ENCODE data around the gene U2AF1.
"Not testable (repeated sequence)": the region's sequence is repeated elsewhere in the genome, so short reads cannot be mapped to it uniquely, and the experiment has no call there.

U2AF1 gene

DNA sequence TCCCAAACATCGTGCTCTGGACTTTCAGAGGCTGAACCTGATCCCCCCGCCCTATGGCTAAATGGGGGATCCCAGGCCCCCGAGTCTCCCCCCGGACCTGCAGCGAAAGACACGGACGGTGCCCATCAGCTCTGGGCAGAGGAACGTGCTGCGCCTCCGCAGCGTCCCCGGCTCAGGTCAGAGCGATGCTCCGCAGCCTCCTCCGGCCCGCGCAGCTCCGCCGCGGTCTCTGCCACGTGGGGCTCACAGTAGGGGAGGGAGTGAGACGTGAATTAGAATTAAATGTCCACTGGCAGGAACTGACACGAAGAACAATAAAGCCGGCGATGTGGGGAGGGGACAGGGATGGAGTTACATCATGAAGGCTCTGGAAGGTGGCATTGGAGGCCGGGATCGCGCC lies 30.7 kb downstream of the U2AF1 start:
- not testable (repeated sequence) for DNase-seq (ENCODE audit: low read depth, low spot score)

DNA sequence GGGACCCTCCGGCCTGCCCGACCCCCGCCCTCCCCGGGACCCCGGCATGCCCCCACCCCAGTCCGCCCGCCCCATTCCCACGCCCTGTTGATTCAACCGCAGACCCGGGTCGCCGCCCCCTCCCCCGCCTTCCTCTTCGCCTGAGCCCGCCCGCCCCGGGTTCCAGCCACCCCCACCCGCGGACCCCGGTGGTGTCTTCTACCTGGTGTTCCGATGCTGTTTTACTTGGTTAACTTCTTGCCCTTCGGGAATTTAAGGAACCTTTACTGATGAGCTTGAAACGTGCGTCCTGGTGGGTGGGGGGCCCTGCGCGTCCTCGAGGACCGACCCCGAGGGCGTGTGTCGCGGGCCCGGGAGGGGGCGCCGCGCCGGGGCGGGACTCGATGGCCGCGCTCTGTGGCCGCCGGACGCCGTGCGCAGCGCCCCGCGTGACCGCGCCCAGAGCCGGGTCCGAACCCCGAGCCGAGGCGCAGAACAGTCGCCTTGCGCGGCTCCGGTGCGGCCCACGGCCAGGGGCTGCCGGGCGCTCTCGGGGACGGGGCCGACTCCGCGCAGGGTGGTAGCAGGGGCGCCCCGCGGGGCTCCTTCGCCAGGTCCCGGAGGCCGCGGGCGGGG lies 31.2 kb downstream of the U2AF1 start:
- DNase-seq (ENCODE audit: low read depth, low spot score), result not testable (repeated sequence)

DNA sequence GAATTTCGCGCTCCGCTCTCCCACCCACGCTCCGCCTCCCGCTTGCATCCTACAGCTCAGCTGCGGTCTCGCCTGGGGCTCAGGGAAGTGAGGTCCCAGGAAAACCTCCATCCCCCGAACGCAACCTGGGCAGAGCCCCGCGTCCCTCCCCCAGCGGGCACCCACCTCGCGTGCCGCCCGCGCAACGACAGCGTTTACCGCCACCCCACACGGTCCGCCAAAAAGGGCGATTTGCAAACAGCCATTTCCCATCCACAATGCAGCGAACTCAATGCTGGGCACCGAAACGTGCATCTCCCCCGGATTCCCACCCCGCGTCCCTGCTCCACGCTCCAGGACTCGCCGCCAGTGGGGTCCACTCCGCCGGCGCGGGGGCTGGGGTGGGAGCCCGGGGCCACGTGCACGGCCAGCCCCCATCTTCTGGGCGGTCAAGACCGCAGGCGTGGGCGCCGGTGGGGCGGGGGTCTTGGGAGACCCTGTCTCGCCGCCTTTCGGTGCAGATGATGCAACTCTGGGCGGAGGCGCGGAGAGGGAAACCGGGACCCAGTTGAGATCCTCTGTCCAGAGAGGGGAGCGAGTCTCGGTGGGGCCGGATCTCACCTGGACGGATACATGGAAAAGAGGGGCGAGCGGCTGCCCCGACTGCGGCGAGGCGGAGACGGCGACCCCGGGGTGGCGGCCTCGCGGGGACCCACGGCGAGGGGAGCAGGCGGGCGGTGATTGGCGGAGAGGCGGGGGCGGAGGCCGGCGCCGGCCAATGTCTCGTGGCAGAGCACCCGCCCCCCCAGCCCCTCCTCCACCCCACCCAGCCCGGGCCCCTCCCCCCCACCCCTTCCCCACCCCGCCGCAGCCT lies 32.0 kb downstream of the U2AF1 start, which contains the start of gene CBS:
Gene CBS, minus strand, starts transcription at position 666 of the 853 bp plus-strand sequence. CDS start 3,642 bp downstream, outside the sequence.
- not testable (repeated sequence) for DNase-seq (ENCODE audit: low read depth, low spot score)

DNA sequence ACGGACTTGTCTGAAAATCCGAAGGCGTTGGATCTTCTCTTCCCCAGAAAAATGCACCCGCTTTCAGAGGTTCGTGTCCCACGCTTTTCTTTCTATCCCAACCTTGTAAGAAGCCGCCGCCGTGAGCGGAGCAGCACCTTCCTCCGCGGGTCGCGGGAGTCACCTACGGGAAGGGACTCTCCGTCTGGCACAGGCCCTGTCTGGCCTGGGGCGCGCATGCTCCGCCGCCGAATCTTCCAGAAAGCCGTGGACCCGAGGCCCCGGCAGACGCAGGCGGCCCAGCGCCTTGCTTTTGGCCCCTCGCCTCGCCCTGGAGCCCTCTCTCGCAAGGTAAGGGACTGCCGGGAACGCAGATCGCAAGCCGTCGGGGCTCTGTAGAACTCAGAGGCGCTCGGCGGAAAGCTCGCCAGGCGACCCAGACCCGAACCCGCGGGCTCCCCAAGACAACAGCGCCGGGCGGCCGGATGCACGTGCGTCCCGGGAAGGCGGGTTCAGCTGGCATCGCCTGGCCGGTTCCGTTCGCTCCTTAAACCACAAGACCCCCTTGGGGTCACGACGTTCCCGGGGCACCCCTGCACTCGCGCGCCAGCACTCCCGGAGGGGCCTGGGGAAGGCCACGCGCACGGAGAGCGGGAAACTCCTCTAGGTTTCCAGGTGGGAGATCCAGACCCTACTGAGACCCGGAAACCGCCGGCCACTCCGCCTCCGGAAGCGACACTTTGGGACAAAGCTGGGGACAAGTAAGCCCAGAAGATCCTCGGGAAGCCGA lies 32.8 kb downstream of the U2AF1 start:
- DNase-seq (ENCODE audit: low read depth, low spot score), result not testable (repeated sequence)

DNA sequence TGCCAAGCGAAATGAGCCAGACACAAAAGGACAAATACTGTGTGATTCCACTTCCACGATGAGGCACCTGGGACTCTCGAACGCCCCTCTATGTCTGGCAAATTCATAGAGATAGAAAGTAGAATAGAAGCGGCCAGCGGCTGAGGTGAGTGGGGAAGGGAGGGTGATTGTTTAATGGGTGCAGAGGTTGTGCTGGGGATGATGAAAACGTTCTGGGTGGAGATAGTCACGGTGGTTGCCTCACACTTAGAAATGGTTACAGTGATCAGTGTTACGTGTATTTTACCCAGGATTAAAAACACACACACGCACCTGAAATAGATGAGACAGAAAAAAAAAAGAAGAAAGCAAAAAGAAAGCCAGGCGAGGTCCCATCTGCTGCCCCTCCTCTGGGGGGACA lies 34.6 kb downstream of the U2AF1 start:
- not testable (repeated sequence) for DNase-seq (ENCODE audit: low read depth, low spot score)

DNA sequence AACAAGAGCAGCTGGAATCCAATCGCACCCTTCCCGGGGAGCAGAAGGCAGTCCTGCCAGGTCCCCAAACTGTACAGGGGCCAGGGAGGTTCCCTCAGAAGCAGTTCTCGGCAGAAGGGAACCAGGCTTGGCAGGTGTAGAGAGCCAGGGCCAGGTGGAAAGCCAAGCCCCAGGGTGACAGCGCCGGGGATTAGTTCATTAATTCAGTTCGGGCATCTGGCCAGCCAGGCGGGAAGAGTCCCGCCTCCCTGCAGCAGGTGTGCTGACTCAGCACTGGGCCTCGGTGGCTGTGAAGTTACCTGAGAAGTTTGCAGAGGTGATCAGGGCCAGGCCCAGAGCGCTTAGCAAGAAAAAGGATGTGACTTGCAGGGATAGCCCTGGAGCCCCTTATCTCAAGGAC lies 37.7 kb downstream of the U2AF1 start:
- not testable (repeated sequence) for DNase-seq (ENCODE audit: low read depth, low spot score)

DNA sequence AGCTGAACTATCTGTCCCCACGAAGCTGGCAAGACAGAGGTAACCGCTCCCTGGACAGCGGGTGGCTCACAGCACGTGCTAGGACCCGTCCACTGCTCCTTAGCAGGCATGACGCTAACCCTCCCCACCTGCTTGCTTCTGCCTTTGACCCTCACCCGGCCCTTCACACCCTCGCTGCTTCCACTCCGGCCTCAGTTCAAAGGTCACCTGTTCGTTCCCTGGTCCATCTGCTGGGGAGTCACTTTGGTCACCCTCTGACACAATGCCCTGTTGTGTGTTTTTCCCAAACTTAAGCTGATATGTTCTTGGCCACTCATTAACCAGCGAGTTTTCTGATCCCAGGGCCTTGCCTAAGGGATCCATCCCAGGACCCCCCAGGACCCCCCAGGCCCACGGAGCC lies 39.3 kb downstream of the U2AF1 start:
- DNase-seq (ENCODE audit: low read depth, low spot score), result not testable (repeated sequence)

DNA sequence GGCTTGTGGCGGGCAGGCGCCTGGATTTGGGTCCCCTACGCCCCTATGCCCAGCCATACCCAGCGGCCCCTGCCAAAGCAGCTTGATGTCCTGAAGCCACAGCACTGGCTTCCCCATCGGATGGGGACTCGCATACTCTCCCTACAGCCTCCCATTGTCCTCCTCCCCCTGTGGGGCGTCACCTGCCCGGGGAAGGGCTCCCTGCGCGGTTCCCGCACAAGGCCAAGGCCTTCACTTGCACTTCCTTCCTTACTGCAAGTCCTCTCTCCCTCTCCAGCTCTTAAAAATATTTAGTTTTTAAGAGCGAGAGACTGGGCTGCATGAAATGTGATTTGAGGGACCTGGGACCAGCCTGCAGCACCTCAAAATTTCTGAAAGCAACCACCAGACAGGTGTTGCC lies 40.7 kb downstream of the U2AF1 start:
- not testable (repeated sequence) for DNase-seq (ENCODE audit: low read depth, low spot score)

DNA sequence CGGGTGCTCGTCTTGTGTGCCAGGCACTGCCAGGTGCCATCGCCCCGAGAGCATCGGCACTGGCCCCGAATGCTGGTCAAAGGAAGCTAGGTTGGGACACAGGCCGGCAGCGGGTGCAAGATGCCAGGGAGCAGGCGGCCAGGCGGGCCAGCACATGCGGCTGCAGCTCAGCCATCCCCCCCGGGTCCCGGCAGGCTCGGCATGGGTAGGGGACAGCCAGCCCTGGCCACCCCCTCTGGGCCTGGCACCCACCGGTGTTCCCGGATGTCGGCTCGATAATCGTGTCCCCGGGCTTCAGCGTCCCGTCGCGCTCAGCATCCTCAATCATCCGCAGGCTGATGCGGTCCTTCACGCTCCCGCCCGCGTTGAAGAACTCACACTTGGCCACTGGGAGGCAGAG lies 41.4 kb downstream of the U2AF1 start:
- not testable (repeated sequence) for DNase-seq (ENCODE audit: low read depth, low spot score)

DNA sequence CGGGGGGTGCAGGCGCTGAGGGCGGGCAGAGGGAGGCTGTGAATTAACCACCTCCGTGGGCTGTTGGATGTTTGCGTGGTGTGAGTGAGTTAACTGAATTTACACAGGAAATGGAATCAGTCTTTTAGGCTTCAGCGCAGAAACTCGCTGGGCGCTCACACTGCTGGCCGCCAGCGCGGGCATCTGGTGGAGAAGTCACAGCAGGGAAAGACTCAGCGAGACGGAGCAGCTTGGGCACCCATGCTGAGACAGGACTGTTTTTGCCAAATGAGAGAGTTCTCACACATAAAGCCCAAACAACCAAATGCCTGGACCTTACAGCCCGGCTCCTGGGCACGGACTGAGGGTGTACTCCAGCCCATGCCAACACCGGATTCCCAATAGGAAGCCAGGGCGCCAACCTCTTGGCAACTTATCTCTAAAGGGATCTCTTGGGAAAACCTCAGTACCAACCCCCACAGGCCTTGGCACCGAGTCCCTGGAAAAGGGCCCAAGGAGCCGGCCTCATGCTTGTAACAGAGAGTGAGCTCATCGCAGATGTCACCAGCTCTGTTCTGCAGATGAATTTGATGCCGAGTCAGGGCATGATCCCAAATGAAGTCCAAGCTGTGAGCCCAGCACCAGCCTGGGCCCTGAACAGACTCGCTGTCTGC lies 43.0 kb downstream of the U2AF1 start:
- not testable (repeated sequence) for DNase-seq (ENCODE audit: low read depth, low spot score)

DNA sequence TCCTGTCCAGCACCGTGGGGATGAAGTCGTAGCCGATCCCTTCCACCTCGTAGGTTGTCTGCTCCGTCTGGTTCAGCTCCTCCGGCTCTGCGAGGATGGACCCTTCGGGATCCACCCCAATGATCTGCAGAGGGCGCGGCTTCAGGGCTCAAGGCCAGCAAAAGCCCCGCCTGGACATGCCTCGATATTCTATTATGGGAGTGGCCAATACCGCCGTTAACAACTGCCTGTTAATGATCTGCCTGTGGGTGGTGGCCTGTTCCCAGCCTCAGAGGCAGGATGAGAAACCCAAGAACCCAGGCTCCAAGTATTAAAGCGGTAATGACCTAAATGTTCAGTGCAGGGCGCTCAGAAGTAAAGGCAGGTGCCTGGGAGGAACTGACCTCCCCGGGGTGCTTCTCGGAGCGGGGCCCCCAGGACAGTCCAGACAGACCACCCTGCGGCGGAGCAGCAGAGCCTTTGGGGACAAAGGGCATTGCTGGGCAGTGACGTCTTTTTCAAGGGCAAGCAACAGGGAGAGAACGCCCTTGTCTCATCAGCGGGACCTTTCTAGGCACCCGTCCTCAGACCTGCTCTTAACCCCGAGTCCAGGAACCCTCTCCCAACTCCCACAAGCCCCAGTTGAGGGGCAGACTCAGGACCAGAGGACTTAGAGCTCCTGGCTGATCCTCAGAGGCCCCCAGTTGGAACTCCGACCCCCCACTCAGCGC lies 44.3 kb downstream of the U2AF1 start:
- not testable (repeated sequence) for DNase-seq (ENCODE audit: low read depth, low spot score)

DNA sequence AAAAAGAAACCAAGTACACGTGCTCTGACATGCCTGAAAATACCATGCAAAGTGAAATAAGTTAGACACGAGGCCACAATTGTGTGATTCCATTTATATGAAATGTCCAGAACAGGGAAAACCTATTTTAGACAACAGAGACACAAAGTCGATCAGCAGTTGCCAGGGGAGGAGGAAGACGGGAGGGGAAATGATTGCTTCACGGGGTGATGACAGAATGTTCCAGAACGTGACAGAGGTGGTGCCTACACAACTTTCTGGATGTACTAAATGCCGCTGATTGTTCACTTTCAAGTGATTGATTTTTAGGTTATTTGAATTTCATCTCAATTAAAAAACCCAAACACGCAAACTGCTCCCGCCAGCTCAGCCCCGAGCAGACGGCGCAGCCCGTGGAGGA lies 54.3 kb downstream of the U2AF1 start:
- not testable (repeated sequence) for DNase-seq (ENCODE audit: low read depth, low spot score)

DNA sequence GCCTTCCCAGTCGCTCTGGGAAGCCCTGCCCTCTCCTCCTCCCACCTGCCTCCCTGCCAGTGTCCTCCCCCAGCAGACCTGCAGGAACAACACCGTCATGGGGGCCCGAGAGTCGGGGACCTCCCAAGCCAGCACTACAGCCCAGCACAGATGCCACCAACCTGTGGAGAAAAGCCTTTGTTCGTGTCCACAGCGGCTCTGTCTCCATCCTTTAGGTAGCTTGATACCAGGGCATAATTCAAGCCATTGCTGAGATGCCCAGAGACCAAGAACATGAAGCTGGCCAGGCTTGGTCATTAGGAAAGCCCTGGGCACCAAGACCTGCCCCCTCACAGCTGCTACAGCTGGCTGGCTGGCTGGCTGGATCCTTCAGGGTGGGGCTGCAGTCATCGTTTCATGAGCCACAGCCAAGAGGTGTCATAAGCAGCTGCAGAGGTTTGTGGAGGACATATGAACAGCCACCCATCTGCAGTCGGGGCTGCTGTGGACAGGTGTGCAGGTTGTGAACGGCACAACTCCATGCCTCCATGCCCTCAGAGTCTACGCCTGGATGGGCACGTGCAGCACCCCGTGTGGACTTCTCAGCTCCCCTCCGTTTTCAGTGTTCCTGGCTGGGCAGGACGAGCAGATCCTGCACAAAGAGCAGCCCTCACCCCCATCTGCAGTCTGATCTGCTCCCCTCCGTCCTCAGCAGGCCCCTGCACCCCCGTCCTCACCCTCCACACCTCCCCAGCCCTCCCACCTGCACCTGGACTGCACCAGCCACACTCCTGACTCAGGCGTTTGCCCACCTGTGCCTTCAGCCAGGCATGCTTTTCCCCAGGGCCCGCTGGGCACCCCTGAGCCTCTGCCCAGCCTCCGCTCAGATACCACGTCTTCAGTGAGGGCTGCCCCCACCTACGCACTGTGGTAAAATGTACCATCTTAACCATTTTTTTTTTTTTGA lies 61.2 kb downstream of the U2AF1 start:
- DNase-seq (ENCODE audit: low read depth, low spot score), result not testable (repeated sequence)

DNA sequence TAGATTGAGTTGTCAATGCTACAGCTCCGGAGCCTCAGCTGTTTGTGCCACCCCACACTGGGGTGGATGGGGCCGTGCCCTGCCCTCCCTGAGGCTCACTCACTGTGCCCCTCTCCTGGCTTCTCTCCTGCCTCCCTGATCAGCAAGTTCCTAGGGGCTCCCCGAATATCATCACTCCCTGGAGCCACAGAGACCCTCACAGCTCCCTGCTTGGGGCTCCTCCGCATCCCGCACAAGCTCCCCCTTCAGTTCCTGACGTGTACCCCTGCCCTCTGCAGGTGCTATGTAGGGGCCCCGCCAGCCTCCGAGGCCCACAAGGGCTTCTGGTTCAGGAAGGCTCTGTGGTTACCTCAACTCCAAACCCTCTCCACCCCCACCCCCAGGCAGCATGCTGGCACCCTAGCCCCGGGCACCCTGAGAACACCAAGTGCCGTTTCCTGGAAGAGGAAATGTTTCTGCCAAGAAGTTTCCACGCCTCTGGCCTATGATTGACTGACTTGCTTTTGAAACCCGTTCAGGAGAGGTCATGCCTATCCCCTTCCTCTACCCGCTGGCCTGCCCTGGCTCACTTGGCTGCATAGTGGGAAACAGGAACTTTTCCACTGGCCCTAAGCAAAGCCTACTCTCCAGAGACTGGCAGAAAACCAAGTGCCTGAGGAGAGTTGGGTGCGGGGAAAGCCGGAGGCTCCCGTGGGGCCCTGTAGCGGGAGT lies 62.0 kb downstream of the U2AF1 start:
- DNase-seq (ENCODE audit: low read depth, low spot score), result not testable (repeated sequence)

DNA sequence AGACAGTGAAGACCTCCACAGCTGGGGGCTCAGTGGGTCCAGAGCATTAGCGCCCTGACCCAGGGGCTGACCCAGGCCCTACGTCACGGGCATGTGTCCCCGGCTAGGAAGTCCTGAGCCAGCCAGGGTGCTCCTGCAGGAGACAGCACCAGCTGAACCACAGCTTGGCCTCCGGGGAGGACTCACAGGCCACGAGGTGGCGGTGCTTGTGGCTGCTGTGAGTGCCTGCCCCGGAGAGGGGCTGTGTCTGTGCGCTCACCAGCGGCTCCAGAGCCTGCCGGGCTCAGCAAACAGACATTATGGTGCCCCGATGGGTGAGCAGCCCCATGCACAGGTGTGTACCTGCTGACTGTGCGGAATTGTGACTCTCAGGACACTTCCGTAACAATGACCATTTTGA lies 62.8 kb downstream of the U2AF1 start:
- not testable (repeated sequence) for DNase-seq (ENCODE audit: low read depth, low spot score)

DNA sequence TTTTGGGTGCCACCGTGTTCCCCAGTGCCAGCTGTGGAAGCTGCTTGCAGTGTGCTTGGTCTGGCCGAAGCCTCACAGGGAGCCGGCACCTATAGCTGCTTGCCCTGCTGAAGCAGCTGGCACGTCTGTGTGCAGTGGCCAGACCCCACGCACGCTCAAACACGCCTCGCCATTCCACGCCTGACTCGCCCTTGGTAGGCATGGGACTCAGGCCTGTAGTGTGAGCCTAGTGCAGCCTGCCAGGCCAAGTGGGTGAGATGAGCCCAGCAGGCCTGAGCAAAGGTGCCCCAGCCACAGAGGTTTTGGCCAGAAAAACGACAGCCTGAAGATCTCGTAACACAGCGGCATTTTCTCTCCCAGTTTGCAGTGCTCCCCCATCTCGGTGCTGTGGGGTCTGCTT lies 64.1 kb downstream of the U2AF1 start:
- not testable (repeated sequence) for DNase-seq (ENCODE audit: low read depth, low spot score)

Measured in activated naive CD8-positive, alpha-beta T cell treated with anti-CD3 and anti-CD28 coated beads, Interleukin-2, amount 50 U/mL, for 16 hours (primary cell).